Measurements from ENCODE around the gene BCAS3. TPM values are rescaled to one million over a fixed set of nuclear protein-coding genes. Genes with fewer than 3 reads are reported as not detected.

BCAS3 gene
- total RNA-seq, 2 donors from 2014 or later = 44.1 to 71.5 TPM

DNA sequence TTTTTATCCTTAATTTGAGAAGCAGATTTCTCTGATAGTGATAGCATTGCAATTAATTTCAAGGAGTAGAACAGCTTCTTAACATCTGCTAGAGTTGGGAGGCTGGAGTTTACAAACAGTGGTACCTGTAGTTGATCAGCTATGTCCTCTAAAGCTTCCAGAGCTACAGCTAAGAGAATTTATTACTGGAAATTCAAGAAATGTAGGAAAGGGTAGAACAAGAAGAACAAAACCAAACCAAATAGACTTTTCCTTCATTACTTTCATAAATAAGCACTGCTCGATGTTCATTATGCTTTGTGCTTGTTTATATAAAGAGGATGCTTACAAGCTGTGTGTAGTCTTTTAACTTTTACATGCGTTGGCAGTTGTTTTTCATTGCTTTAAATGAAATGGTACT lies 388.4 kb downstream of the BCAS3 start:
- WGBS, 2 donors = 86 to 89% methylated on average over 2 of the region's 2 CpGs
- no peak for DNase-seq
- intact Hi-C loops (cut with DNase I) = no loop called here
- Histone ChIP-seq H3K27ac (no peak overlapping the region), H3K4me3 (no peak overlapping the region), H3K36me3 (replicated peaks in 1 of 2; ENCODE audit: insufficient read depth in 1 of 2, low read depth in 2 of 2) (no peaks in the 10 kb centered on the region), H3K27me3 (no peaks in the 10 kb centered on the region), H3K4me1 (peaks cover 9% of the 10 kb centered on the region), H3K9me3 (no peaks in the 10 kb centered on the region)
- no peak for ATAC-seq
- no peak for TF ChIP-seq POLR2A (IDR thresholded peaks at IDR 0.05)
- TF ChIP-seq, protein P1, sequence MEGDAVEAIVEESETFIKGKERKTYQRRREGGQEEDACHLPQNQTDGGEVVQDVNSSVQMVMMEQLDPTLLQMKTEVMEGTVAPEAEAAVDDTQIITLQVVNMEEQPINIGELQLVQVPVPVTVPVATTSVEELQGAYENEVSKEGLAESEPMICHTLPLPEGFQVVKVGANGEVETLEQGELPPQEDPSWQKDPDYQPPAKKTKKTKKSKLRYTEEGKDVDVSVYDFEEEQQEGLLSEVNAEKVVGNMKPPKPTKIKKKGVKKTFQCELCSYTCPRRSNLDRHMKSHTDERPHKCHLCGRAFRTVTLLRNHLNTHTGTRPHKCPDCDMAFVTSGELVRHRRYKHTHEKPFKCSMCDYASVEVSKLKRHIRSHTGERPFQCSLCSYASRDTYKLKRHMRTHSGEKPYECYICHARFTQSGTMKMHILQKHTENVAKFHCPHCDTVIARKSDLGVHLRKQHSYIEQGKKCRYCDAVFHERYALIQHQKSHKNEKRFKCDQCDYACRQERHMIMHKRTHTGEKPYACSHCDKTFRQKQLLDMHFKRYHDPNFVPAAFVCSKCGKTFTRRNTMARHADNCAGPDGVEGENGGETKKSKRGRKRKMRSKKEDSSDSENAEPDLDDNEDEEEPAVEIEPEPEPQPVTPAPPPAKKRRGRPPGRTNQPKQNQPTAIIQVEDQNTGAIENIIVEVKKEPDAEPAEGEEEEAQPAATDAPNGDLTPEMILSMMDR (IDR thresholded peaks at IDR 0.05) = no peak

DNA sequence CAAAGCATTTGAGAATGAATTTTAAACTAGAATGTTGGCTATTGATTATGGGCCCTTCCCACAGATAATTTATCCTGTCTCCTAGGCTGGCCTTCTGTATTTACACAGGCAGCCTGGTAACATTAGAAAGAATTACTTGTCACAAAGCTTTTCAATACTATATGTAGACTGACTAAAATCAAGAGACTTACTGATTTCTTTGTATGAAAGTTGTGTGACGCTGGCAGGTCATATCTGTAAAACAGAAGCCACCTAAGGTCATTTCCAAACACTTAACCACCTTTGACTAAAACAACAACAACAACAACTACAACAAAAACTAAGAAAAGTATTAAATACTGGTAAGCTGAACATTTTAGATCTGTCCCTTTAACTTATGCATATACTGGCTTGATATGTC lies 393.0 kb downstream of the BCAS3 start:
- WGBS, 2 donors = 90 to 96% methylated on average over 1 of the region's 1 CpG

DNA sequence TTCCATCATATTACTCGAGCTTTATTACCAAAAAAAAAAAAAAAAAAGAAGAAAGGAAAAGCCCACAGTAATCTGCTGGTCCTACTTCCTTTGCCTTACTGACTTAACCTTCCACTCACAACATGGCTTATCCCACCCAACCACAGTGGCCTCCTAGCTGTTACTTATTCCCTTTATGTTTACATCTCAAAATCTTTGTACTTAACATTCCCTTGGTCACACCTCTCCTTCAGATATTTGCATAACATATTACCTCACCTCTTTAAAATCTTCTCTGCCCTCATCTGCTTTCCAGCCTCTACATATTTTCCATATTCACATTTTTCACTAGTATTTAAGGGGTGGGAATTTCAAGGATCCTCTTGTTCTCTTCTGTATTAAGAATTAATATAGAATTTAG lies 395.0 kb downstream of the BCAS3 start:
- 67 to 81% methylated on average over 1 of the region's 1 CpG for WGBS, 2 donors
- no peak for ATAC-seq
- Histone ChIP-seq H3K4me3 (no peak overlapping the region), H3K9me3 (no peaks in the 10 kb centered on the region), H3K4me1 (no peaks in the 10 kb centered on the region), H3K36me3 (replicated peaks in 1 of 2; ENCODE audit: insufficient read depth in 1 of 2, low read depth in 2 of 2) (no peaks in the 10 kb centered on the region), H3K27ac (no peak overlapping the region), H3K27me3 (no peaks in the 10 kb centered on the region)
- DNase-seq = no peak
- intact Hi-C loops (cut with DNase I) = no loop called here
- TF ChIP-seq, protein P1 (IDR thresholded peaks at IDR 0.05) = no peak
- TF ChIP-seq POLR2A (IDR thresholded peaks at IDR 0.05) = no peak

More for the DNA sequence above, 393.0 kb downstream of the BCAS3 start:
- DNase-seq = no peak
- Histone ChIP-seq H3K27me3 (no peaks in the 10 kb centered on the region), H3K9me3 (no peaks in the 10 kb centered on the region), H3K27ac (no peak overlapping the region), H3K4me3 (no peak overlapping the region), H3K4me1 (no peaks in the 10 kb centered on the region), H3K36me3 (replicated peaks in 1 of 2; ENCODE audit: insufficient read depth in 1 of 2, low read depth in 2 of 2) (no peaks in the 10 kb centered on the region)
- intact Hi-C loops (cut with DNase I) = no loop called here
- ATAC-seq = no peak
- no peak for TF ChIP-seq POLR2A (IDR thresholded peaks at IDR 0.05)
- TF ChIP-seq, protein P1 (IDR thresholded peaks at IDR 0.05) = no peak

DNA sequence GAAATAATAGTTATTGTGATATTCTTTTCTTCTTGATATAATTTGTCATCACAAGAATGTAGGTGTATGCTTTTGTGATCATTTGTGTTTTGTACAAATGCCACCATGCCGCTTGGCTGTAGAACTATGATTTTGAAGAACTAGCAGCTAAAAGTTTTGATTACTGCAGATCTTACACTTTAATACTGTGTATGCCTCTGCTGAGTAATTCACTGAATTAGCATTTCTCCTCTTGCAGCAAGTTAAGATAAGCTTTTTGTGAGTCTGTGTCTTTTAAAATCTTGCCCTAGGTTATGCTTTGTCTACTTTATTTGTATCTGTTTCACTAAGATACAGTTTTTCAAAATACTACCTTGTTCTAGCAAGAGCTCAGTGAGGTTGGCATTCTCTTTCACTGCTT lies 395.5 kb downstream of the BCAS3 start:
- 93 to 100% methylated on average over 1 of the region's 1 CpG for WGBS, 2 donors
- intact Hi-C loops (cut with DNase I) = no loop called here
- DNase-seq = no peak
- TF ChIP-seq, protein P1 (IDR thresholded peaks at IDR 0.05) = no peak
- TF ChIP-seq POLR2A (IDR thresholded peaks at IDR 0.05) = no peak
- no peaks in the 10 kb centered on the region for H3K36me3 ChIP-seq (replicated peaks in 1 of 2; ENCODE audit: insufficient read depth in 1 of 2, low read depth in 2 of 2)
- no peaks in the 10 kb centered on the region for H3K9me3 ChIP-seq
- no peaks in the 10 kb centered on the region for H3K27me3 ChIP-seq
- no peak for ATAC-seq
- no peak overlapping the region for H3K27ac ChIP-seq
- no peak overlapping the region for H3K4me3 ChIP-seq
- H3K4me1 ChIP-seq = no peaks in the 10 kb centered on the region

DNA sequence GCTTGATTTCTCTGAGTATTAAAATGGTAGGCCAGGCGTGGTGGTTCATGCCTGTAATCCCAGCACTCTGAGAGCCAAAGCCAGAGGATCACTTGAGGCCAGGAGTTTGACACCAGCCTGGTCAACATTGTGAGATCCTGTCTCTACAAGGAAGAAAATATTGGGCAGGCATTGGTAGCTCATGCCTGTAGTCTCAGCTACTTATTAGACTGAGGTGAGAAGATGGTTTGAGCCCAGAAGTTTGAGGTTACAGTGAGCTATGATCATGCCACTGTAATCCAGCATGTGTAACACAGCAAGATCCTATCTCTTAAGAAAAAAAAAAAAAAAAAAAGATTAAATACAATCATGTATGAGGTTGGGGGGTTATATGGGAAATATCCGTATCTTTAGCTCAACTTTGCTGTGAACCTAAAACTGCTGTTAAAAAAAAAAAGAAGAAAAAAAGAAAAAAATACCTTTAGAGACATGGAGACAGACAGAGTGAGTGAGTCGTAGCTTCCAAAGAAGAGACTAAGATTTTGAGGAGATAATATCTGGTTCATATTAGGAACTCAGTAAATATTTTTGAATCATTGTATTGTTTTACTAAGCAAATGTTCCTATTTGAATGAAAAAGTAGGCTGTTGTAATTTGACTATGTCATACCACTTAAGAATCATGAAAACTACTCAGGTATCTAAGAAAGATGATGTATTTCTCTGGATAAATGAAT lies 396.3 kb downstream of the BCAS3 start:
- ATAC-seq = no peak
- intact Hi-C loops (cut with DNase I) = no loop called here

More for the DNA sequence above, 396.3 kb downstream of the BCAS3 start:
- Histone ChIP-seq H3K9me3 (no peaks in the 10 kb centered on the region), H3K36me3 (replicated peaks in 1 of 2; ENCODE audit: insufficient read depth in 1 of 2, low read depth in 2 of 2) (no peaks in the 10 kb centered on the region), H3K4me1 (no peaks in the 10 kb centered on the region), H3K27me3 (no peaks in the 10 kb centered on the region), H3K27ac (no peak overlapping the region), H3K4me3 (no peak overlapping the region)
- TF ChIP-seq, protein P1 (IDR thresholded peaks at IDR 0.05) = no peak
- no peak for TF ChIP-seq POLR2A (IDR thresholded peaks at IDR 0.05)
- WGBS, 2 donors = 90 to 97% methylated on average over 3 of the region's 3 CpGs
- DNase-seq = no peak

Data from body of pancreas (tissue), 4 donors.